Skeletal muscle cell (primary cell): ENCODE results near the gene ZNF575.
"Not testable (repeated sequence)": the region's sequence is repeated elsewhere in the genome, so short reads cannot be mapped to it uniquely, and the experiment has no call there.

Experiments
- DNase-seq: peaks from one replicate; pipeline ENCODE4 v3.0.0-alpha.2; 2010; ENCODE audit warnings: low read depth
- H3K4me3 ChIP-seq: 2 replicates; pipeline ENCODE4 v1.5.1; 2011; ENCODE audit warnings: low read depth, mild to moderate bottlenecking, control low read depth, low read length, moderate library complexity

Gene ZNF575

DNA sequence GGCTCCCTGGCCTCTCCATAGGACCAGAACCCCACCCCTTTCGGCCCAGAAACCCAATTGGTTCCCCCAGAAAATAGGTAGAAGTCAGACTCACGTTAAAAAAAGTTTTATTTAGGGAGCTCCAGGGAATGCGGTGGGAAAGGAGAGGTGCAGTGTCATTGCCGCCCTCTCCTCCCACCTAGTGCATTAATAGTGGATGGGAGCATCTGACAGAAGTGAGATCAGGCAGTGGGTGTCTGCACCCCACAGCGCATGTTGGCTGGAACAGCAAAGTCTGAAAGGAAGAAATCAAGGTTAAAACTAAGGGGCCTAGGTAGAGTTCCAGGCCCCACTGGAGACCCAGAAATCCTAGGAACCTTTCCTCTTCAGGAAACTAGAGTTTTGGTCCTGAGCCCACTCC, 26.4 kb upstream of the ZNF575 start:
- DNase-seq = no peak
- no peak overlapping the region for H3K4me3 ChIP-seq

DNA sequence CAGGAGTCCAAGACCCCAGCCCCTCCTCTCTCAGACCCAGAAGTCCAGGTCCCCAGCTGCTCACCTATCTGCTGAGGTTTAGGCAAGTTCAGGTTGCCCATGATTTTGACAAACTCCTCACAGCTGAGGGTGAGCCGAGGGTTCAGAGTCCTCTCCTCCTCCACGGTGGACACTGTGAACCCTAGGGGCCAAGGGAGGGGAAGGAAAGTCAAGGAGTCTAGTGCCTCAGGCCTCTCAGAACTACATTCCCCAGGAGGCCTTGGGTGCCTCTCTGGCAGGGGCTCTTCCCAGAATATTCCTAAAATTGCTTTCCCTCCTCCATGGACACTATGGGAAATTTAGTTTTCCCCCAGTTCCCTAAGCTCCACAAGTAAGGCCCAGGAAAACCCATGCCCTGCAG, 25.1 kb upstream of the ZNF575 start:
- DNase-seq = no peak
- no peak overlapping the region for H3K4me3 ChIP-seq

DNA sequence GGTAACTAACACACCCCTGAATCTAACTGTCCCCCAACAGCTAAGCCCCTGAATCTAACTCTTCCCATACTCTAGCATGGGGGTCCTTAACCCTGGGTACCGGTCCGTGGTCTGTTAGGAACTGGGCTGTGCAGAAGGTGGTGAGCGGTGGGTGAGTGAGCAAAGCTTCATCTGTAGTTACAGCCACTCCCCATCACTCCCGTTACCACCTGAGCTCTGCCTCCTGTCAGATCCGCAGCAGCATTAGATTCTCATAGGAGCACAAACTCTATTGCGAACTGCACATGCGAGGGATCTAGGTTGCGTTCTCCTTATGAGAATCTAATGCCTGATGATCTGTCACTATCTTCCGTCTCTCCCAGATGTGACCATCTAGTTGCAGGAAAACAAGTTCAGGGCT, 22.3 kb upstream of the ZNF575 start:
- DNase-seq = no peak
- H3K4me3 ChIP-seq = no peak overlapping the region

DNA sequence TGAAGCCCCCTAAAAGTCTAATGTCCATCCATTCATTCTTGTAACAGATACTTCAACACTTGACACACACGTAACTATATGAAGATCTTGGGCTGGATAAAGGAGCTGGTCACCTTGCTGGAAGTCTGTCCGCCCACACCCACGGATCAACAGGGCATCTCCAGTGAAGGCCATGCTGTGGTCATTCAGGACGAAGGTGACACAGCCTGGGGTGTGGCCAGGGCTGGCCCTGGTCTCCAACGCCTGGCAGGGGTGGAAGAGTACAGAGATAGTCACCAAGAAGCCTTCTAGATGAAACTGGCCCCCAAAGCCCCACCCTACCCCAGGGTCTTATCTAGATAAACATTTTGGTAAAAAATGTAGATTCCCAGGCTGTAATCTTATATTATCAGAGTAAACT, 21.7 kb upstream of the ZNF575 start:
- no peak for DNase-seq

DNA sequence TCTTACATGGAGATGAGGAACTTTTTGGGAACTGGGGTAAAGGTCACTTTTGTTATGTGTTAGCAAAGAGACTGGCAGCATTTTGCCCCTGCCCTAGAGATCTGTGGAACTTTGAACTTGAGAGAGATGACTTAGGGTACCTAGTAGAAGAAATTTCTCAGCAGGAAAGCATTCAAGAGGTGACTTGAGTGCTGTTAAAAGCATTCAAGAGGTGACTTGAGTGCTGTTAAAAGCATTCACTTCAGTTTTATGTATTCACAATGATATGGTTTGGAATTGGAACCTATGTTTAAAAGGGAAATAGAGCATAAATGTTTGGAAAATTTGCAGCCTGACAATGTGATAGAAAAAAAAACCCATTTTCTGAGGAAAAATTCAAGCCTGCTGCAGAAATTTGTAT, 20.6 kb upstream of the ZNF575 start:
- not testable (repeated sequence) for H3K4me3 ChIP-seq, DNase-seq

More for the DNA sequence above, 21.7 kb upstream of the ZNF575 start:
- H3K4me3 ChIP-seq = no peak overlapping the region

DNA sequence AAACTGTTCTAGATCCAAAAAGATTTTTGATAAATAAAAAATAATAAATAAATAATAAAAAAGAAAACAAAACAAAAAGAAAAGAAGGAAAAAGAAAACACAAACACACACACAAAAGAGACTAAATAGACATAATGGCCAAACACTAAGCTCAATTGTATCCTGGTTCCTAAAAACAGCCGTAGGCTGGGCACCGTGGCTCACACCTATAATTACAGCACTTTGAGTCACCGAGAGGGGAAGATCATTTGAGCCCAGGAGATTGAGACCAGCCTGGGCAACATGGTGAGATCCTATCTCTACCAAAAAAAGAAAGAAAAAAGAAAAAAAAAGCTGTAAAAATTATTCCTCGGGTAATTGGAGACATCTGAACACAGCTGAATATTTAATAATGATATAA, 14.9 kb upstream of the ZNF575 start:
- no peak overlapping the region for H3K4me3 ChIP-seq
- DNase-seq = no peak

DNA sequence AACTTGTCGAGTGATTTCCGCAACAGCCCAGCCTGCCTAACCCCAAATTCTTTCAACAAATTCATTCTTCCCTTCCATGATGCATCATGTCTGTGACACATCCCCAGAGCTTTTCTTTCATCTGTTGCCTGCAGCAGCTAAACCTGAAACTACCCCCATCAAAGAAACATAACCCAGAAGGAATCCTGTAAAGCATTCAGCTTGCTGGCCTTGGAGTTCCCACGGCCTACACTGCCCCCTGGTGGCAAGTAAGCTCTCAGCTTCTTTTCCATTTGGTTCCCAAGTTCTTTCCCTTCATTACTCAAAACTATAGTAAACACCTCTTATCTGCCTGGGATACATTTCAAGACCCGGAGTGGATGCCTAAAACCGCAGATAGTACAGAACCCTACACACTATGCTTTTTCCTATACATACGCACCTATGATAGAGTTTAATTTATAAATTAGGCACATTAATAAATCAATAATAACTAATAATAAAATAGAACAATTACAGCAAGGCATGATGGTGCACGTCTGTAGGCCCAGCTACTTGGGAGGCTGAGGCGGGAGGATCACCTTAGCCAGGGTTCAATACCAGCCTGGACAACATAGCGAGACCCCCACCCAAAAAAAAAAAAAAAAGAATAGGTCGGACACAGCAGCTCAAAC, 13.4 kb upstream of the ZNF575 start:
- peak; percentile 74 for DNase-seq
- no peak overlapping the region for H3K4me3 ChIP-seq

DNA sequence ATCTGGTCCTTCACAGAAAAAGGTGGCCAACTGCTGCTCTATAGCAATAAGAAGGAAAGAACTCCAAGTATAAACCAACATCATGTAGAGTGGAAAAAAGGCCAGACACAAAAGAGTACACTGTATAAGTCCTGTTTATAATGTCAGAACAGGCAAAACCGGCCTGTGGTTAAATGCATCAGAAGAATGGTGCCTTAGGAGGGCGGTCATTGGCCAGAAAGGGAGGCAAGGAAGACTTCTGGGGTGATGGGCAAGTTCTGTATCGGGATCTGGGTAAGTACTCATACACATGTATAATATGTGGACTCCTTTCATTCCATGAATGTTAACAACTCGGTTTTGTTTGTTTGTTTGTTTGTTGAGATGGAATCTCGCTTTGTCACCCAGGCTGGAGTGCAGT, 10.1 kb upstream of the ZNF575 start:
- no peak overlapping the region for H3K4me3 ChIP-seq
- no peak for DNase-seq

DNA sequence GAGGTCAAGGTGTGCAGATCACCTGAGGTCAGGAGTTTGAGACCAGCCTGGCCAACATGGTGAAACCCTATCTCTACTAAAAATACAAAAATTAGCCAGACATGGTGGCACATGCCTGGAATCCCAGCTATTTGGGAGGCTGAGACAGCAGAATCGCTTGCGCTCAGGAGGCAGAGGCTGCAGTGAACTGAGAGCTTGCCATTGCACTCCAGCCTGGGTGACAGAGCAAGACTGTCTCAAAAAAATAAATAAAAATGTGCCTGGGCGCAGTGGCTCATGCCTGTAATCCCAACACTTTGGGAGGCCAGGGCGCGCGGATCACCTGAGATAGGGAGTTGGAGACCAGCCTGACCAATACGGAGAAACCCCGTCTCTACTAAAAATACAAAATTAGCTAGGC, 9.3 kb upstream of the ZNF575 start:
- DNase-seq, H3K4me3 ChIP-seq: not testable (repeated sequence)

DNA sequence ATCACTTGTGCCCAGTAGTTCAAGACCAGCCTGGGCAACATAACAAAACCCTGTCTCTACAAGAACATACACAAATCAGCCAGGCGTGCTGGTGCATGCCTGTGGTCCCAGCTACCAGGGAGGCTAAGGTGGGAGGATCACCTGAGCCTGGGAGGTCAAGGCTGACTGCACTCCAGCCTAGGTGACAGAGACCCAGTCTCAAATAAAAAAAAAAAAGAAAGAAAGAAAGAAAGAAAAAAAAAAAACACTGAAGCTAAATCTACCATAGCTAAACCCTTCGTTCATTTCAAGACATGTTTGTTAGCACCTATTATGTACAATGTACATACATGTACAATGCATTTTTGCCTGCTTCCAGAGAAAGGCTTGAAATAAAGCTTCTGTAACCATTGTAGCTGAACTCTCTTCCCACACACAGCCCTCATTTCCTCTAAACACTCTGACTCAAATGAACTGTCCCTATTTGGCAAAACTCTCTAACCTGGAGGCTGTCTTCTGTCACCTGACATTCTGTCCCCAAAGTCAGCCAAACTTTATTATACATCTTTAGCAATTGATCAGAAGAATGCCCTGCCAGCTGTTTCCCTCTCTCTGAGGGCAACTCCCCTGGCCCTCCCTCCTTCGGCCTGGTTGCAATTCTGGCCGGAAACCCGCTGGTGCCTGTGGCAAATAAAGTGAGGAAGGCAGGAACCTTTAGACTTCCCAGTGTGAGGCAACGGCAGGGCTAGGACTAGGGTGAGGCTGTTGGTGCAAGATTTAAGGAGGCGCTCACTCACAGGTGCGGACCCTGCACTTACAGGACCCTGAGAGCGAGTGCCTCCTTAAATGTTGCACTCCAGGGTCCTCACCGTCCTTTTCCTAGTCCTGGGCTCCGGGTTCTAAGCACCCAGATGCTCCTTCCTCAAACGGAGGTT, 7.8 kb upstream of the ZNF575 start:
- peak overlapping the region; percentile 69 for H3K4me3 ChIP-seq
- no peak for DNase-seq

DNA sequence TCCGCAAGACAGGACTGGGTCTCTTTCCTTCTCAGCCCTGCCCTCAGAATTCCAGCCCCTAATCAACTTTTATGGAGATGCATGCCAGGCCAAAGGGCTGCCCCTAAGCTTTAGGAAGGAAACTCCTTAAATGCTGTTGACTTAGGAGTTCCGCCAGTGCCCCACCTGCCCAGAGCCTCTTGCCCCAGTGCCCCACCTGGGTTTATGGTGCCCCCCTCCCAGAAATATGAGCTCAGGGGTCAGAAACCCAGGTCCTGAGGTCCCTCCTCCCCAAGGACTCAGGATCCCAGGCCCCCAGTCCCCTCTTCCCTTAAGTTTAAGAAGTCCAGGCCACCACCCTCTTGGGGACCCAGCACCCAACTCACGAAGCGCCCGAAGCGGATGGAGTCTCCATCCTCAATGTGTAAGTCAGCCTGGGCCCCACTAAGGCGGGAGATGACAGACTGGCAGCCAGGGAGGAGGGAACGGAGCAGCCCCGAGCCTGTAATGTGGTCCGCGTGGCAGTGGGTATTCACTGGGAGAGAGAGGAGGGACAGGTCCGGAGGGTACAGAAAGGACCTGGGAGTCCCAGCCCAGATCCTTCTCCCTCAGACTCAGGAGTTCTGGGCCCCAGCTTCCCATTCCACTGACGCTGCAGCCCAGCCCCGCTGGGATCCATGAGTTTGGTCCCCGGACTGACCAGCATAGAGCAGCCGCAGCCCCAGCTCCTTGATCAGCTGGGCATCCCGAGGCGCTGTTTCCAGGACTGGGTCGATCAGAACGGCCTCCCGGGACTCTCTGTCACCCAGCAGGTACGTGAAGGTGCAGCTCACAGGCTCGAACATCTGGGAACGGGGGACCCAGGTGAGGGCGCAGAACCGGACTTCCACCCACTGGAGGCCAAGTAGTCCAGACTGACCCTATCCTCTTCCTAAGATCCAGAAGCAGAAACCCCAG, 6.9 kb upstream of the ZNF575 start:
- peak overlapping the region; percentile 69 for H3K4me3 ChIP-seq
- DNase-seq = no peak

DNA sequence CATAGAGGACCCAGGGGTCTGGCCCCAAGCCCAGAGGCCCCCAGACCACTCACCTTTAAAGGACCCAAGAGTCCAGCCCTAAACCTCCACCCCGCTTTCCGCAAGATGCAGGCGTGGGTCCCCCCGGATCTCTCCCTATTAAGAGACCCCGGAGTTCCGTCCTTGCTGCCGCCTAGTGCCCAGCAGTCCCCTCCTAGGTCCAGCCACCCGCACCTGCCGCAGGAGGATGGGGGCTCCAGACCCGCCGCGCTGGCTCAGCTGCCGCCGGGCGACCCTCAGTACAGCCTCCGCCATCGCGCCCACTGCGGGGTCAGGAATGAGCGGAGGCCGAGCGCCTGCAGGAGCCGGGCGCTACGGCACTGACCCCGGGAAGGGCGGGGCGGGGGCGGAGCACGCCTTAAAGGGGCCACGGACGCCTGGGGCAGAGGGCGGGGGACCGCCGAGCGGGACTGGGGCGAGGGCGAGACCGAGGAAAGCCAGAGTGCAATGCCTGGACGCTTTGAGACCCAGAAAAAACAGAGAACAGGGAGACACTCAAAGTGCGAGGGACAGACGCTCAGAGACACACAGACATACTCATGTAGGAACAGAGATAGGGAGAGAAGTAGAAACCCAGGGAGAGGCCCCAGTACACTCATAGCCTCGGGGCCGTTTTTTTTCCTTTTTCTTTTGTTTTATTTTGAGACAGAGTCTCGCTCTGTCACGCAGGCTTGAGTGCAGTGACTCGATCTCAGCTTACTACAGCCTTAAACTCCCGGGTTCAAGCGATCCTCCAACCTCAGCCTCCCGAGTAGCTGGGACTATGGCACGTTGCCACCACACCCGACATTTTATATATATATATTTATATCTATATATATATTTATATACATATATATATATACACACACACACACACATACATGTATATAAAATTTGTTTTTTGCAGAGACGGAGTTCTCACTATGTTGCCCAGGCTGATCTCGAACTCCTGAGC, 5.8 kb upstream of the ZNF575 start, which contains the start of gene ETHE1:
Gene ETHE1 (minus strand): TSS at position 318 of the 976 bp plus-strand sequence. CDS start 24 bp downstream, at position 294.
- peak within 1 kb of the TSS; percentile 69 for H3K4me3 ChIP-seq
- no peak for DNase-seq

DNA sequence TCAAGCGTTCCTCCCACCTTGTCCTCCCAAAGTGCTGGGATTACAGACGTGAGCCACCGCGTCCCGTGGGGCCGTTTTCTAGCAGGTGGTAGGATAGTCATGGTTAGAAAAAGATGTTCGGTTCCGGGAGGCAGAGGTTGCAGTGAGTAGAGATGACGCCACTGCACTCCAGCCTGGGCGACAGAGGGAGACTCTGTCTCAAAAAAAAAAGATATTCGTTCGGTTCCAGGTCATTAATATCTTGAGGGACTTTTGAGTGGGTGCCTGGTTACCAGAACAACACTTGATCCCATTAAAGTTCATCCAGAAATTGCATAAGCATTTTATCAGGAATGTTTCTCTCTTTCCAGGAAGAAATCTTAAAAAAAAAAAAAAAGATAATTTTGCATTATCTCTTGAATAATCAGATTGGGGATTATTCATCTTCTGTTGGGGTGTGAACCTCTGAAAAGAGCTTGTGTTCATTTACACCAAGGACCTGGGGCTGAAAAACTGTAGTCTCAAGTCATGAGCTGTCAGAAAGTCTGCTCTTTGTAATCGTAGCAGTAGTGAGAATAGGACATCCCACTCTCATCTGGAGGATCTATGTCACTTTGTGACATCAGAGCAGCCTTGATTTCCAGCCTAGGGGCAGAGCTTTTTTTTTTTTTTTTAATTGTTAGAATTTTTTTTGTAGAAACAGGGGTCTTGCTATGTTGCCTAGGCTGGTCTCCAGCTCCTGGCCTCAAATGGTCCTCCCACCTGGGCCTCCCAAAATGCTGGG, 4.9 kb upstream of the ZNF575 start:
- DNase-seq = no peak
- H3K4me3 ChIP-seq = no peak overlapping the region

DNA sequence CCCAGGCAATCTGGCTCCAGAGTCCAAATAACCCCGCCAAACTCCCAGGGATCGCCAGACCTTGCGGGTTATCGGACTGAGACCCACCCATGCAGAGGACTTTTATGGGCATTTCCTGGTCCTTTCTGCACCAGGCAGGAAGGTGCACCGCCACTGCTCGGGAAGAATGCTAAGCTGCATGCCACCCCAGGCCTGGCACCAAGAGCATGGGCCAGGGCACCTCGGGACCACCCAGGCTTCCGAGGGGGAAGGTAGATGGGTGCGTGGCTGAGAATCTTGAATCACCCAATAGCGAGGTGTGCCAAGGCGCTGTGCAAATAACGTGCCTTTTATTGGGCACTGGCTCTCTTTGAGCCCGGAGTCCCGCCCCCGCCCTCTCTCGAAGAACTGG, 422 bp upstream of the ZNF575 start:
- no peak for DNase-seq

DNA sequence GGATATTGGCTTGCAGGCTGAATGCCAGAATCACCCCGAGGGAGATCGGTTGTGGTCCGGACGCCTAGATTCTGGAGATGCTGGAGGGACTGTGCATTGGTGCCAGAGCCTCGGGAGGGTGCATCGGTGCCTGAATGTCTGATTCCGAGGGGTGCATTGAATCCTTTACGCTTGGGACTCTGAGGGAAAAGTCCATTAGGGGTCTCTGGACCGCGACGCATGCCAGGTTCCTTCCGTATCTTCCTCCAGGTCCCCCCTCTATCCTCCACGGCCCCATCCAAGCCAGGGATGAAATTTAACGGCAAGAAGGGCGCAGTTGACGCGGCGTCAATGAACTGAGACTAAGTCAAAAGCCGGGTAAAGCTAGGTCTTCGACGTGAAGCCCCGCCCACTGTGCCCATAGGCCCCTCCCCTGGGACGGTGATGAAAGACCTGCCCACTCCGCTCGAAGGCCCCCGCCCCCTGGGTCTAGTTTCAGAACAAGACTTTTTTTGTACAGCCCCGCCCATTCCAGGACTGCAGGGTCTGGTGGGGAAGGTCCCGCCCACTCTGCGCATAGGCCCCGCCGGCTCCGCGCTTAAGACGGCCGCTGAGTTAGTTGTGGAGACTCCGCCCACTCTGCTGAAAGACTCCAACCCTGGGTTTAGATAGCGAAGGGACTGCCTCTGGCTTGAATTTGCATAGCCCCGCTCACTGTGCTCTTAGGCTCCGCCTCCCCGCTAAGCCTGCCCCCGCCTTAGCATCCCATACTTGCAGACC, 737 bp downstream of the ZNF575 start:
- H3K4me3 ChIP-seq = peak overlapping the region; percentile 64
- peak; percentile 99 for DNase-seq

More for the DNA sequence above, 422 bp upstream of the ZNF575 start:
- peak overlapping the region; percentile 64 for H3K4me3 ChIP-seq

DNA sequence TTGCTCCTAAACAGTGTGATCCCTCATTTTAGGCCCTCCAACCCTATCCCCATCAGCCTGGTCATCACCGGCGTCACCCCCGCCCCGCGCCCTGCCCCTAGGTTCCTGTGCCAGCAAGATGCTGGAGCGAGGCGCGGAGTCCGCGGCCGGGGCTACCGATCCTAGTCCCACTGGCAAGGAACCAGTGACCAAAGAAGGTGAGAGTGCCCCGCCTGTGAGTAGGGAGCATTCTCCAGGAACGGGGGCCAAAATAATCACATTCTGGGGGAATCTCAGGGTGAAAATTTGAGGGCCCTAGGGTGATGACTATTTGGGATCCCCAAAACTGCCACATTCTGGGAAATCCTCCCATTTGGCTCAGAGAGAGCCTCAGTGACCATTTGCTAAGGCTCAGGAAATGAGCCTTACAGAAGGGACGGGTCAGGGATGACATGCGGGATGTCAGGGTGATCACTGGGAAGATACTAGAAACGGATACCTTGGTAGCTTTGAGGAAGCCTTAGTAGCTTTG, 1.4 kb downstream of the ZNF575 start:
- H3K4me3 ChIP-seq = peak overlapping the region; percentile 64
- DNase-seq = no peak
